Bronchial epithelial cell (primary cell): ENCODE results near the gene ADI1. TPM values are rescaled to one million over a fixed set of nuclear protein-coding genes. Genes with fewer than 3 reads are reported as not detected.

ENCODE experiments used
- DNase-seq: peaks from one replicate; pipeline ENCODE4 v3.0.0-alpha.2; 2010; ENCODE audit warnings: low read depth
- FAIRE-seq: peaks from 2 replicates; lab custom pipeline; 2011; peaks lifted over from hg19 to GRCh38; lab: Jason Lieb, UNC
- H3K27me3 ChIP-seq: 2 replicates; pipeline ENCODE4 v1.5.1; 2011; ENCODE audit warnings: low read length; ENCODE audit not compliant: control insufficient read depth, insufficient read depth
- H3K36me3 ChIP-seq: 2 replicates; pipeline ENCODE4 v1.5.1; 2011; ENCODE audit warnings: low read length; ENCODE audit not compliant: control insufficient read depth, insufficient read depth
- H3K4me3 ChIP-seq: 2 replicates; pipeline ENCODE4 v1.5.1; 2011; ENCODE audit warnings: mild to moderate bottlenecking, low read depth, low read length, control low read depth
- total RNA-seq: library from RNA; depleted of rRNA; stranded (reverse); fragments of >200 nt; gene quantifications from 2 replicates; pipeline ENCODE4 v1.2.1, GENCODE V29; 2014
- TF ChIP-seq, protein P1 (sequence below): IDR thresholded peaks from 2 replicates; pipeline ENCODE4 v1.5.1; 2011; ENCODE audit warnings: mild to moderate bottlenecking, moderate library complexity, low read length, control low read depth, inconsistent platforms; ENCODE audit not compliant: insufficient read depth, severe bottlenecking

Gene ADI1
- total RNA-seq, 1 donor from 2014 or later, result 29.5 TPM

GRCh38 chr2:3478846-3479385 lies 40.4 kb downstream of the ADI1 start:
- no peak for FAIRE-seq
- Histone ChIP-seq H3K27me3 (no peaks in the 10 kb centered on the region), H3K4me3 (no peak overlapping the region), H3K36me3 (peaks cover 11% of the 10 kb centered on the region)
- TF ChIP-seq, protein P1, sequence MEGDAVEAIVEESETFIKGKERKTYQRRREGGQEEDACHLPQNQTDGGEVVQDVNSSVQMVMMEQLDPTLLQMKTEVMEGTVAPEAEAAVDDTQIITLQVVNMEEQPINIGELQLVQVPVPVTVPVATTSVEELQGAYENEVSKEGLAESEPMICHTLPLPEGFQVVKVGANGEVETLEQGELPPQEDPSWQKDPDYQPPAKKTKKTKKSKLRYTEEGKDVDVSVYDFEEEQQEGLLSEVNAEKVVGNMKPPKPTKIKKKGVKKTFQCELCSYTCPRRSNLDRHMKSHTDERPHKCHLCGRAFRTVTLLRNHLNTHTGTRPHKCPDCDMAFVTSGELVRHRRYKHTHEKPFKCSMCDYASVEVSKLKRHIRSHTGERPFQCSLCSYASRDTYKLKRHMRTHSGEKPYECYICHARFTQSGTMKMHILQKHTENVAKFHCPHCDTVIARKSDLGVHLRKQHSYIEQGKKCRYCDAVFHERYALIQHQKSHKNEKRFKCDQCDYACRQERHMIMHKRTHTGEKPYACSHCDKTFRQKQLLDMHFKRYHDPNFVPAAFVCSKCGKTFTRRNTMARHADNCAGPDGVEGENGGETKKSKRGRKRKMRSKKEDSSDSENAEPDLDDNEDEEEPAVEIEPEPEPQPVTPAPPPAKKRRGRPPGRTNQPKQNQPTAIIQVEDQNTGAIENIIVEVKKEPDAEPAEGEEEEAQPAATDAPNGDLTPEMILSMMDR, result no peak
- no peak for DNase-seq

DNA sequence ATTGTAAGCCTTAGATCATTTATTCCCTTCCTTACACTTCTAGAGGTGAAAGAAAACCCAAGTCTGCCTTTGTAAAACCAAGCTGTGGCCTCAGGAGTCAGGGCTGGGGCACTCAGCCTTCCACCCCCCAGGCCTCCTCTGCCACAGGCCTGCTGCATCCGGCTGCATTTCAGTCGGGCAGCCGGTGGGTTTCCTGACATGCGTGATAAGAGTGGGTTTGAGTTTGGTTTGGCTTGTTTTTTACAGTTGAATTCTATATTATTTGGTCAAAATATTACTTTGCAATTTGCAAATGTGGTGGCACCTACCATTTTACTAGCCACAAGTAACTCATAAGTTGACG lies 42.4 kb downstream of the ADI1 start:
- TF ChIP-seq, protein P1, result no peak
- no peak overlapping the region for H3K4me3 ChIP-seq
- no peak for DNase-seq
- no peak for FAIRE-seq
- H3K27me3 ChIP-seq, result no peaks in the 10 kb centered on the region
- peaks cover 15% of the 10 kb centered on the region for H3K36me3 ChIP-seq

GRCh38 chr2:3476321-3476984 lies 42.9 kb downstream of the ADI1 start:
- TF ChIP-seq, protein P1, result no peak
- H3K27me3 ChIP-seq, result no peaks in the 10 kb centered on the region
- H3K36me3 ChIP-seq, result peaks cover 13% of the 10 kb centered on the region
- H3K4me3 ChIP-seq, result no peak overlapping the region
- DNase-seq (no peak), FAIRE-seq (no peak)

DNA sequence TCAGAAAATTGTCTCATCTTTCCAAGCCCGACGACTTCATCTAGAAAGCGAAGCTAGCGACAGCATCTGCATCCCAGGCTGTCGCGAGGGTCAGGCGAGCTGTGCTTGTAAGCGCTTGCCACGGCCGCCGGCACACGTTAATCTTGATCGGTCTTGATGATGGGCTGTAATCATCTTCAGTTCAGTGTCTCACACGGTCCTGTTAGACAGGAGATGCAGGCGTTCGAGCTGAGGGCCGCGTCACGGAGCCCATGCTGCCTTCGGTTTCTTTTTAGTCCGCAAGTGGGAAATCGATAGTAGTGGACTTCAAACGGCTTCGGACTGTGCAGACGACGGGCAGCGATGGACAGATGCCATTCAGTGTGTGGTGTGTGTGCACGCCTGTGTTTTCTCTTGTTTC lies 43.6 kb downstream of the ADI1 start:
- FAIRE-seq (no peak), DNase-seq (no peak)
- TF ChIP-seq, protein P1, result no peak
- H3K36me3 ChIP-seq, result peaks cover 13% of the 10 kb centered on the region
- H3K4me3 ChIP-seq, result no peak overlapping the region
- no peaks in the 10 kb centered on the region for H3K27me3 ChIP-seq

DNA sequence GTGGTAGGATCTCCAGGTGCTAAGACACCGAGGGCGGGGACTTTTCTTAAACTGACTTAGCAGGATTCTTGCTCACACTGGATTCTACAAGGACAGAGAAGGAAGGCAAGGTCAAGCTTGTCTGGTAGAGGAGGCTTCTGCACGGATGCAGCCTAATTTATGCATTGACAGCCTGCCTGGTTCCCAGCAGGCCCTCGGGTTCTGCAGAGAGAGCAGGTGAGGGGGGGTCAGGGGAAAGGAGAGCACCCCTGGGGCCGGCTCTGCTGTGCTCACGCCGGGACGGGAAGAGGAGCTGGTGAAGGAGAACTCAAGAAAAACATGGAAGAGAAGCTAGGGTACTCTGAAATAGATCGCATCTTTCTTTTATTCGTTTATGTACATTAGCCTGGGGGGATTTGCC lies 46.4 kb downstream of the ADI1 start:
- FAIRE-seq, result no peak

More for the DNA sequence above, 46.4 kb downstream of the ADI1 start:
- H3K4me3 ChIP-seq, result no peak overlapping the region
- no peaks in the 10 kb centered on the region for H3K27me3 ChIP-seq
- peaks cover 16% of the 10 kb centered on the region for H3K36me3 ChIP-seq
- DNase-seq, result no peak
- TF ChIP-seq, protein P1, result no peak
